Thyroid gland (tissue), 4 donors: Measurements from ENCODE around the gene FCHSD2. TPM values are rescaled to one million over a fixed set of nuclear protein-coding genes. Genes with fewer than 3 reads are reported as not detected.
"Not testable (repeated sequence)": the region's sequence is repeated elsewhere in the genome, so short reads cannot be mapped to it uniquely, and the experiment has no call there.

ENCODE experiments used
- DNase-seq, 2 donors: peaks; one replicate each; pipeline ENCODE4 v3.0.0-alpha.2; 2019
- H3K27ac ChIP-seq, 3 donors: fragments of 200-600 bp; sonication (generic); 1 replicate in 2 of 3; 2 replicates in 1 of 3; pipeline ENCODE4 v1.5.1; 2016 to 2019; ENCODE audit warnings: mild to moderate bottlenecking in 1 of 3, moderate library complexity in 1 of 3
- H3K27me3 ChIP-seq: fragments of 200-600 bp; sonication (generic); one replicate; pipeline ENCODE4 v1.5.1; 2019
- H3K36me3 ChIP-seq, 2 donors: fragments of 200-600 bp; sonication (generic); one replicate each; pipeline ENCODE4 v1.5.1; 2016 to 2019
- H3K4me1 ChIP-seq, 2 donors: fragments of 200-600 bp; sonication (generic); one replicate each; pipeline ENCODE4 v1.5.1; 2017 to 2019
- H3K4me3 ChIP-seq, 3 donors: fragments of 200-600 bp; sonication (generic); replicated peaks in 1 of 3; 1 replicate in 2 of 3; 2 replicates in 1 of 3; pipeline ENCODE4 v1.5.1; 2016; ENCODE audit warnings: mild to moderate bottlenecking in 1 of 3
- H3K9me3 ChIP-seq: fragments of 200-600 bp; sonication (generic); one replicate; pipeline ENCODE4 v1.5.1; 2017
- POLR2A ChIP-seq, 2 donors: fragments of 450-650 bp; IDR thresholded peaks; one replicate each; pipeline ENCODE4 v1.6.1; 2017; ENCODE audit warnings: antibody characterized with exemption in 2 of 2, mild to moderate bottlenecking in 2 of 2, moderate library complexity in 1 of 2
- WGBS, 2 donors: methylation state at CpG; one replicate each; pipeline ENCODE4 v1.1.5; 2017; 5-methylcytosine and 5-hydroxymethylcytosine counted together
- intact Hi-C: fragments of 100-400 bp; cut with DNase I; formaldehyde crosslinking; loops from one replicate; pipeline ENCODE4 v1.15.1; 2023
- total RNA-seq, 4 donors: library from RNA; depleted of rRNA; stranded (reverse); fragments of >200 nt; gene quantifications; one replicate each; pipeline ENCODE4 v1.2.3, GENCODE V29; 2016
- TF ChIP-seq, protein P1 (sequence below), 6 experiments: fragments of 200-600 bp in 3 of 6; fragments of 450-650 bp in 3 of 6; sonication (generic) in 3 of 6; IDR thresholded peaks; one replicate each; pipeline ENCODE4 v1.5.1; 2016 to 2019; ENCODE audit warnings: antibody characterized with exemption in 6 of 6, mild to moderate bottlenecking in 2 of 6, inconsistent platforms in 1 of 6, moderate library complexity in 1 of 6

The FCHSD2 gene
- total RNA-seq, 4 donors from 2014 or later: 13.5 to 21.7 (median 16.9) TPM

DNA sequence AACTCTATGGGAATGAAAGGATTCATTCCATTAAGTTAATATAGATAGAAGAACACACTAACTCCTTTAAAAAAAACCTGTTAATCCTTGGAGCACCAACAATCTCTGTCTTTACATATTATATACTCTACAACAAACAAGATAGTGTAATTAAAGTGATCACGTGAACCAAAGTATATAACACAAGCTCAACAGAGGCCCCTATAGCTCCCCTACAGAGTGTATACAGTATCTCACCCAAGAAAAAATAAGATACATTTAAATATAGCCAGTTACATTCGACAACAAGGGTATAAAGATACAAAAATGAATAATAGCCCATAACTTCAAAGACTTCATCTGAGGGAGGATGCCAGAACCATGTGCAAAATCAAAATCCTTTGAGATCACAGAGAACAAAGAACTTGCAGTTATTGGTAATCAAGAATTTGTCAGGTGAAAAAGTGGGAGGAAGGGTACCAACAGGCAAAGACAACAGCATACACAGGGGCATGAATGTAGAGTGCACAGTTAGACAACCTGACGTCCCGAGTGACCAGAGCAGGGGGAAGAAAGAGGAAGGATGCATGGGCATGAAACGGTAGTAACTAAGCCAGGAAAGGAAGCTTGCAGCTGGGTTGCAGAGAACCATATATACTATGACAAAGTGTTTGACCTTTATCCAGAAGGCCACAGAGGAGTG lies 4.7 kb downstream of the FCHSD2 start:
- intact Hi-C loops: no loop called here
- TF ChIP-seq, protein P1, sequence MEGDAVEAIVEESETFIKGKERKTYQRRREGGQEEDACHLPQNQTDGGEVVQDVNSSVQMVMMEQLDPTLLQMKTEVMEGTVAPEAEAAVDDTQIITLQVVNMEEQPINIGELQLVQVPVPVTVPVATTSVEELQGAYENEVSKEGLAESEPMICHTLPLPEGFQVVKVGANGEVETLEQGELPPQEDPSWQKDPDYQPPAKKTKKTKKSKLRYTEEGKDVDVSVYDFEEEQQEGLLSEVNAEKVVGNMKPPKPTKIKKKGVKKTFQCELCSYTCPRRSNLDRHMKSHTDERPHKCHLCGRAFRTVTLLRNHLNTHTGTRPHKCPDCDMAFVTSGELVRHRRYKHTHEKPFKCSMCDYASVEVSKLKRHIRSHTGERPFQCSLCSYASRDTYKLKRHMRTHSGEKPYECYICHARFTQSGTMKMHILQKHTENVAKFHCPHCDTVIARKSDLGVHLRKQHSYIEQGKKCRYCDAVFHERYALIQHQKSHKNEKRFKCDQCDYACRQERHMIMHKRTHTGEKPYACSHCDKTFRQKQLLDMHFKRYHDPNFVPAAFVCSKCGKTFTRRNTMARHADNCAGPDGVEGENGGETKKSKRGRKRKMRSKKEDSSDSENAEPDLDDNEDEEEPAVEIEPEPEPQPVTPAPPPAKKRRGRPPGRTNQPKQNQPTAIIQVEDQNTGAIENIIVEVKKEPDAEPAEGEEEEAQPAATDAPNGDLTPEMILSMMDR (IDR thresholded peaks at IDR 0.05): no peak
- TF ChIP-seq POLR2A (IDR thresholded peaks at IDR 0.05): no peak
- no peak for DNase-seq
- H3K4me1 ChIP-seq: peaks cover 10 to 11% of the 10 kb centered on the region in 2 donors
- no peaks in the 10 kb centered on the region for H3K27me3 ChIP-seq
- H3K27ac ChIP-seq: no peak overlapping the region
- 76 to 78% methylated on average over 5 of the region's 5 CpGs for WGBS, 2 donors
- H3K4me3 ChIP-seq: no peak overlapping the region
- H3K36me3 ChIP-seq: no peaks in the 10 kb centered on the region
- no peaks in the 10 kb centered on the region for H3K9me3 ChIP-seq

- H3K27ac ChIP-seq, H3K36me3 ChIP-seq, H3K4me3 ChIP-seq, DNase-seq, H3K9me3 ChIP-seq, intact Hi-C loops, H3K27me3 ChIP-seq: not testable (repeated sequence)
- peaks cover 10 to 11% of the 10 kb centered on the region in 2 donors for H3K4me1 ChIP-seq
- whole genome bisulfite sequencing, 2 donors: 96 to 97% methylated on average over 8 of the region's 8 CpGs
Observed at GRCh38 chr11:73136722-73137121, 5.4 kb downstream of the FCHSD2 start.

- 67 to 70% methylated on average over 6 of the region's 6 CpGs for WGBS, 2 donors
- peak overlapping the region; percentile 12 to 25 (median 20) for H3K27ac ChIP-seq
- no peak overlapping the region for H3K4me3 ChIP-seq
- H3K4me1 ChIP-seq: peaks cover 10 to 11% of the 10 kb centered on the region in 2 donors
- H3K36me3 ChIP-seq: no peaks in the 10 kb centered on the region
- no peaks in the 10 kb centered on the region for H3K9me3 ChIP-seq
- no peak for DNase-seq
- intact Hi-C loops: no loop called here
- H3K27me3 ChIP-seq: no peaks in the 10 kb centered on the region
- TF ChIP-seq POLR2A (IDR thresholded peaks at IDR 0.05): no peak
- TF ChIP-seq, protein P1 (IDR thresholded peaks at IDR 0.05): no peak
Observed at GRCh38 chr11:73135346-73136284, 6.5 kb downstream of the FCHSD2 start.

DNA sequence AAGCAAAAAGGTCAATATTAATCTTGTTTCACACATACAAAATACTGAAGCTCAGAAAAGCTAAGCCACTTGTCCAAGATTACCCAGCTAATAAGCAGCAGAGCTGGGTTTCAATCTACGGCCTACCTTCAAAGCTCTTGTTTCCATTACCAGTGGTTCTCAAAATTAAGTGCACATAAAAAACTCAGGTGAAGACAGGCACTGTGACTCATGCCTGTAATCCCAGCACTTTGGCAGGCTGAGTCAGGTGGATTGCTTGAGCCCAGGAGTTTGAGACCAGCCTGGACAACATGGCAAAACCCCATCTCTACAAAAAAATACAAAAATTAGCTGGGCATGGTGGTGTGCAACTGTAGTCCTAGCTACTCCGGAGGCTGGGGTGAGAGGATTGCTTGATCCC lies 9.8 kb downstream of the FCHSD2 start:
- H3K27ac ChIP-seq, H3K4me3 ChIP-seq, DNase-seq, intact Hi-C loops, H3K36me3 ChIP-seq, H3K9me3 ChIP-seq, H3K27me3 ChIP-seq, H3K4me1 ChIP-seq: not testable (repeated sequence)
- WGBS, 2 donors: 81 to 85% methylated on average over 2 of the region's 2 CpGs

DNA sequence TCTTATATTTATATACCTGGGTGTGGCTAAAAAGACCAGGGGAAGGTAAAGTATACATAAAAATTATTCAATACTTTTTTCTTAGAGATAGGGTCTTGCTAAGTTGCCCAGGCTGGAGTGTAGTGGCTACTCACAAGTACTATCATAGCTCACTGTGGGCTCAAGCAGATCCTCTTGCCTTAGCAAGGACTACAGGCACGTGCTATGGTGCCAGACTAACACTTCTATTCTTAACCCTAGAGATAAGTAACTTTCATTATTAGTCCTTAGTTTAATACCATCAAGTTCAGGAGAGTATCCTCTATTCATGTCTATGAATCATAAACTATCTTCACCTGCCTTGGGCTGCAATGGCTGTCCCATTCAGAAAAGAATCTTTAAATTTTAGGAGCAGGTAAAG lies 11.9 kb downstream of the FCHSD2 start:
- no peak for DNase-seq
- Histone ChIP-seq H3K27ac (no peak overlapping the region), H3K27me3 (no peaks in the 10 kb centered on the region), H3K9me3 (no peaks in the 10 kb centered on the region), H3K4me1 (no peaks in the 10 kb centered on the region), H3K36me3 (no peaks in the 10 kb centered on the region), H3K4me3 (no peak overlapping the region)
- 90 to 92% methylated on average over 1 of the region's 1 CpG for WGBS, 2 donors
- intact Hi-C loops: no loop called here
- TF ChIP-seq, protein P1 (IDR thresholded peaks at IDR 0.05): no peak
- TF ChIP-seq POLR2A (IDR thresholded peaks at IDR 0.05): no peak

- no peaks in the 10 kb centered on the region for H3K36me3 ChIP-seq
- DNase-seq: no peak
- H3K27me3 ChIP-seq: no peaks in the 10 kb centered on the region
- TF ChIP-seq, protein P1 (IDR thresholded peaks at IDR 0.05): no peak
- TF ChIP-seq POLR2A (IDR thresholded peaks at IDR 0.05): no peak
- no peaks in the 10 kb centered on the region for H3K4me1 ChIP-seq
- H3K4me3 ChIP-seq: no peak overlapping the region
- no peaks in the 10 kb centered on the region for H3K9me3 ChIP-seq
- WGBS, 2 donors: 97 to 99% methylated on average over 8 to 10 of the region's 10 CpGs
- intact Hi-C loops: no loop called here
- no peak overlapping the region for H3K27ac ChIP-seq
Observed at GRCh38 chr11:73129198-73129597, 12.9 kb downstream of the FCHSD2 start.
